ENCODE measurements around the gene NUDT3. TPM values are rescaled to one million over a fixed set of nuclear protein-coding genes. Genes with fewer than 3 reads are reported as not detected.

The NUDT3 gene
- total RNA-seq, 1 experiment from 2014 or later: 25.2 TPM

GRCh38 chr6:34241351-34242215 is 150.9 kb downstream of the NUDT3 start:
- intact Hi-C loops (cut with micrococcal nuclease): no loop called here
- RAD21 ChIA-PET (ENCODE audit: low non-redundant PET in 1 of 2, low total read pairs in 2 of 2, uncharacterized antibody in 2 of 2, unreplicated experiment in 2 of 2): no interaction called here

GRCh38 chr6:34240329-34241248 is 151.9 kb downstream of the NUDT3 start:
- peaks cover 75% of the 10 kb centered on the region for H3K79me2 ChIP-seq (ENCODE audit: insufficient read depth, low read length)
- ChIA-PET CTCF (no interaction called here), RAD21 (ENCODE audit: low non-redundant PET in 1 of 2, low total read pairs in 2 of 2, uncharacterized antibody in 2 of 2, unreplicated experiment in 2 of 2) (no interaction called here), POLR2A (interaction anchor here (1.0 to 1.4 kb wide), 5 partner anchors 8 to 327 kb away, joined by 3 to 6 read pairs (median 3); partner anchors contain the start of gene SMIM29)
- no peak overlapping the region for H2AFZ ChIP-seq (ENCODE audit: low read depth, low read length, poor library complexity, severe bottlenecking)
- peaks cover 13 to 54% of the 10 kb centered on the region in 2 experiments; a peak in 2 of 4 replicates for H3K36me3 ChIP-seq (ENCODE audit: control insufficient read depth in 1 of 2, insufficient read depth in 2 of 2, low read length in 2 of 2)
- H3K9me2 ChIP-seq (ENCODE audit: insufficient read depth): no peaks in the 10 kb centered on the region
- peak overlapping the region; percentile 93 for H3K9ac ChIP-seq (ENCODE audit: low read length)
- peak overlapping the region; percentile 87 for H3K4me2 ChIP-seq (ENCODE audit: low read length)
- no peaks in the 10 kb centered on the region for H3K27me3 ChIP-seq (ENCODE audit: insufficient read depth, low read length)
- DNase-seq (ENCODE audit: low read depth, low spot score): no peak
- peaks cover 62 to 81% of the 10 kb centered on the region in 2 experiments for H3K4me1 ChIP-seq (ENCODE audit: control insufficient read depth in 1 of 2, insufficient read depth in 2 of 2, low read length in 2 of 2)
- intact Hi-C loops (cut with micrococcal nuclease): no loop called here
- no TSS peak for BruUV-seq (replicated peaks)
- H4K20me1 ChIP-seq (ENCODE audit: insufficient read depth): peaks cover 20% of the 10 kb centered on the region; the same call in 1 of the 2 replicates
- no peak for ATAC-seq
- H3K4me3 ChIP-seq (replicated peaks in 1 of 2; ENCODE audit: low read depth in 1 of 2, low read length in 2 of 2): peak overlapping the region; percentile 69 to 93
- no peak for TF ChIP-seq MAX (IDR thresholded peaks at IDR 0.05)
- no peaks in the 10 kb centered on the region for H3K9me3 ChIP-seq (ENCODE audit: control insufficient read depth in 1 of 2, insufficient read depth in 1 of 2, low read depth in 1 of 2, low read length in 2 of 2)
- peak overlapping the region; percentile 95 for H3K27ac ChIP-seq (ENCODE audit: low read depth, low read length)

More at GRCh38 chr6:34241351-34242215, 150.9 kb downstream of the NUDT3 start:
- Histone ChIP-seq H3K27ac (ENCODE audit: low read depth, low read length) (peak overlapping the region; percentile 95), H3K4me1 (ENCODE audit: control insufficient read depth in 1 of 2, insufficient read depth in 2 of 2, low read length in 2 of 2) (peaks cover 69 to 81% of the 10 kb centered on the region in 2 experiments), H2AFZ (ENCODE audit: low read depth, low read length, poor library complexity, severe bottlenecking) (no peak overlapping the region), H3K4me3 (replicated peaks in 1 of 2; ENCODE audit: low read depth in 1 of 2, low read length in 2 of 2) (peak overlapping the region; percentile 69 to 93), H3K27me3 (ENCODE audit: insufficient read depth, low read length) (no peaks in the 10 kb centered on the region), H3K9ac (ENCODE audit: low read length) (peak overlapping the region; percentile 93), H3K4me2 (ENCODE audit: low read length) (peak overlapping the region; percentile 87), H3K36me3 (ENCODE audit: control insufficient read depth in 1 of 2, insufficient read depth in 2 of 2, low read length in 2 of 2) (peaks cover 13 to 57% of the 10 kb centered on the region in 2 experiments; a peak in 2 of 4 replicates), H4K20me1 (ENCODE audit: insufficient read depth) (peaks cover 20% of the 10 kb centered on the region; the same call in 1 of the 2 replicates), H3K9me2 (ENCODE audit: insufficient read depth) (no peaks in the 10 kb centered on the region), H3K9me3 (ENCODE audit: control insufficient read depth in 1 of 2, insufficient read depth in 1 of 2, low read depth in 1 of 2, low read length in 2 of 2) (no peaks in the 10 kb centered on the region), H3K79me2 (ENCODE audit: insufficient read depth, low read length) (peaks cover 70% of the 10 kb centered on the region)
- POLR2A ChIA-PET: interaction anchor here (0.5 to 3.8 kb wide), 6 partner anchors 8 to 1025 kb away, joined by 3 to 13 read pairs (median 8); no protein-coding TSS in a partner anchor
- no peak for DNase-seq (ENCODE audit: low read depth, low spot score)
- CTCF ChIA-PET: interaction anchor here (1.0 kb wide), 1 partner anchor 46 kb away, joined by 3 read pairs; no protein-coding TSS in a partner anchor
- no peak for ATAC-seq
- peak; percentile 71 for TF ChIP-seq POLR2AphosphoS5 (IDR thresholded peaks at IDR 0.05; ENCODE audit: low read depth, low read length)
- no peak for TF ChIP-seq TCF7L2 (IDR thresholded peaks at IDR 0.05; ENCODE audit: borderline replicate concordance, extremely low read depth, insufficient read depth, insufficient read length)
- no TSS peak for BruUV-seq (replicated peaks)

Data from HCT116 (cell line).